ENCODE results near the gene NR5A2. TPM values are rescaled to one million over a fixed set of nuclear protein-coding genes. Genes with fewer than 3 reads are reported as not detected.
A peak's percentile ranks its signal among the peaks of the same experiment; 100 is the strongest.

Gene NR5A2
- total and polyA plus RNA-seq, 2 experiments from 2014 or later, result 19.8 to 55.5 TPM

- peaks cover 60% of the 10 kb centered on the region for H3K79me2 ChIP-seq
- peak overlapping the region; percentile 96 for H3K4me2 ChIP-seq
- peaks cover 23% of the 10 kb centered on the region for H3K4me1 ChIP-seq (ENCODE audit: insufficient read depth)
- H3K27me3 ChIP-seq, result peaks cover 91% of the 10 kb centered on the region
- no peak overlapping the region for H2AFZ ChIP-seq
- H4K20me1 ChIP-seq (ENCODE audit: insufficient read depth, poor library complexity, severe bottlenecking), result peaks cover 11% of the 10 kb centered on the region
- DNase-seq (ENCODE audit: low spot score), result no peak
- no peaks in the 10 kb centered on the region for H3K9me2 ChIP-seq (replicated peaks; ENCODE audit: insufficient read depth)
- WGBS (ENCODE audit: low lambda C conversion rate, missing lambda C conversion rate), result 40% methylated on average over 2 of the region's 2 CpGs
- no peak overlapping the region for H3K4me3 ChIP-seq
- no peaks in the 10 kb centered on the region for H3K36me3 ChIP-seq (replicated peaks; ENCODE audit: insufficient read depth, low read depth)
- TF ChIP-seq EZH2phosphoT487 (IDR thresholded peaks at IDR 0.05; ENCODE audit: low read depth, severe bottlenecking, unreplicated experiment) (peak; percentile 33), EZH2 (IDR thresholded peaks at IDR 0.05; ENCODE audit: borderline replicate concordance) (no peak)
- H3K27ac ChIP-seq, result no peak overlapping the region
- H3K9me3 ChIP-seq (ENCODE audit: low read depth), result no peaks in the 10 kb centered on the region
Observed at GRCh38 chr1:200037501-200037900, 10.0 kb downstream of the NR5A2 start.

GRCh38 chr1:200037904-200038303 lies 10.4 kb downstream of the NR5A2 start:
- Histone ChIP-seq H4K20me1 (ENCODE audit: insufficient read depth, poor library complexity, severe bottlenecking) (peaks cover 11% of the 10 kb centered on the region), H2AFZ (no peak overlapping the region), H3K36me3 (replicated peaks; ENCODE audit: insufficient read depth, low read depth) (no peaks in the 10 kb centered on the region), H3K4me2 (peak overlapping the region; percentile 96), H3K9me3 (ENCODE audit: low read depth) (no peaks in the 10 kb centered on the region), H3K9me2 (replicated peaks; ENCODE audit: insufficient read depth) (no peaks in the 10 kb centered on the region), H3K4me1 (ENCODE audit: insufficient read depth) (peaks cover 21% of the 10 kb centered on the region), H3K4me3 (no peak overlapping the region), H3K79me2 (peaks cover 56% of the 10 kb centered on the region), H3K27me3 (peaks cover 91% of the 10 kb centered on the region), H3K27ac (peak overlapping the region; percentile 60)
- WGBS (ENCODE audit: low lambda C conversion rate, missing lambda C conversion rate), result 32% methylated on average over 8 of the region's 8 CpGs
- TF ChIP-seq EZH2 (IDR thresholded peaks at IDR 0.05; ENCODE audit: borderline replicate concordance), result no peak
- peak; percentile 8 for TF ChIP-seq EZH2phosphoT487 (IDR thresholded peaks at IDR 0.05; ENCODE audit: low read depth, severe bottlenecking, unreplicated experiment)
- DNase-seq (ENCODE audit: low spot score), result no peak

GRCh38 chr1:200038325-200038980 lies 10.9 kb downstream of the NR5A2 start:
- TF ChIP-seq EZH2phosphoT487 (IDR thresholded peaks at IDR 0.05; ENCODE audit: low read depth, severe bottlenecking, unreplicated experiment) (no peak), CTCF (IDR thresholded peaks at IDR 0.05; ENCODE audit: poor library complexity) (no peak), EZH2 (IDR thresholded peaks at IDR 0.05; ENCODE audit: borderline replicate concordance) (peak; percentile 39)
- Histone ChIP-seq H3K36me3 (replicated peaks; ENCODE audit: insufficient read depth, low read depth) (no peaks in the 10 kb centered on the region), H4K20me1 (ENCODE audit: insufficient read depth, poor library complexity, severe bottlenecking) (peaks cover 11% of the 10 kb centered on the region), H3K27ac (peak overlapping the region; percentile 60), H3K27me3 (peaks cover 92% of the 10 kb centered on the region), H3K4me3 (peak overlapping the region; percentile 65), H3K4me1 (ENCODE audit: insufficient read depth) (peaks cover 21% of the 10 kb centered on the region), H3K79me2 (peaks cover 55% of the 10 kb centered on the region), H3K9me3 (ENCODE audit: low read depth) (no peaks in the 10 kb centered on the region), H3K9me2 (replicated peaks; ENCODE audit: insufficient read depth) (no peaks in the 10 kb centered on the region), H3K4me2 (peak overlapping the region; percentile 96), H2AFZ (peak overlapping the region; percentile 64)
- no peak for DNase-seq (ENCODE audit: low spot score)
- 6% methylated on average over 21 of the region's 32 CpGs for WGBS (ENCODE audit: low lambda C conversion rate, missing lambda C conversion rate)

GRCh38 chr1:200038981-200039848 lies 11.7 kb downstream of the NR5A2 start:
- DNase-seq (ENCODE audit: low spot score), result peak; percentile 58
- Histone ChIP-seq H3K36me3 (replicated peaks; ENCODE audit: insufficient read depth, low read depth) (no peaks in the 10 kb centered on the region), H3K4me2 (peak overlapping the region; percentile 96), H3K4me3 (peak overlapping the region; percentile 65), H3K4me1 (ENCODE audit: insufficient read depth) (peaks cover 21% of the 10 kb centered on the region), H3K9me2 (replicated peaks; ENCODE audit: insufficient read depth) (no peaks in the 10 kb centered on the region), H3K27ac (peak overlapping the region; percentile 60), H3K27me3 (peaks cover 93% of the 10 kb centered on the region), H3K9me3 (ENCODE audit: low read depth) (no peaks in the 10 kb centered on the region), H3K79me2 (peaks cover 55% of the 10 kb centered on the region), H2AFZ (peak overlapping the region; percentile 64), H4K20me1 (ENCODE audit: insufficient read depth, poor library complexity, severe bottlenecking) (peaks cover 11% of the 10 kb centered on the region)
- TF ChIP-seq CTCF (IDR thresholded peaks at IDR 0.05; ENCODE audit: poor library complexity) (no peak), EZH2 (IDR thresholded peaks at IDR 0.05; ENCODE audit: borderline replicate concordance) (peak; percentile 65), EZH2phosphoT487 (IDR thresholded peaks at IDR 0.05; ENCODE audit: low read depth, severe bottlenecking, unreplicated experiment) (peak; percentile 89)
- WGBS (ENCODE audit: low lambda C conversion rate, missing lambda C conversion rate), result 2% methylated on average over 60 of the region's 79 CpGs

All from hepatocyte (in vitro differentiated cells).